IMR-90 (cell line): ENCODE results near the gene KLHL17.

Experiments
- BHLHE40 ChIP-seq: fragments of 150-350 bp; IDR thresholded peaks from 2 replicates; pipeline ENCODE4 v1.6.1; 2016; ENCODE audit warnings: mild to moderate bottlenecking, low read depth, low read length
- FOS ChIP-seq: fragments of 150-350 bp; IDR thresholded peaks from 2 replicates; pipeline ENCODE4 v1.6.1; 2016; ENCODE audit warnings: low read depth, low read length
- MAFK ChIP-seq: IDR thresholded peaks from 2 replicates; pipeline ENCODE4 v1.6.1; 2012; ENCODE audit warnings: low read depth, low read length, improper control_type of control experiment
- POLR2A ChIP-seq: IDR thresholded peaks from 2 replicates; pipeline ENCODE4 v1.6.1; 2012; ENCODE audit warnings: mild to moderate bottlenecking, low read depth, low read length
- RFX5 ChIP-seq: IDR thresholded peaks from 2 replicates; pipeline ENCODE4 v1.8.0; 2012; ENCODE audit warnings: low read depth, mild to moderate bottlenecking, low read length, moderate library complexity
- TF ChIP-seq, protein P1 (sequence below): conservative IDR thresholded peaks from 2 replicates; pipeline ENCODE4 v1.5.1; 2012; ENCODE audit warnings: mild to moderate bottlenecking, low read depth, low read length, improper control_type of control experiment
- TF ChIP-seq, protein P2 (sequence below): fragments of 150-350 bp; IDR thresholded peaks from 2 replicates; pipeline ENCODE4 v1.6.1; 2016; ENCODE audit warnings: low read depth, mild to moderate bottlenecking, low read length, moderate library complexity, borderline replicate concordance

DNA sequence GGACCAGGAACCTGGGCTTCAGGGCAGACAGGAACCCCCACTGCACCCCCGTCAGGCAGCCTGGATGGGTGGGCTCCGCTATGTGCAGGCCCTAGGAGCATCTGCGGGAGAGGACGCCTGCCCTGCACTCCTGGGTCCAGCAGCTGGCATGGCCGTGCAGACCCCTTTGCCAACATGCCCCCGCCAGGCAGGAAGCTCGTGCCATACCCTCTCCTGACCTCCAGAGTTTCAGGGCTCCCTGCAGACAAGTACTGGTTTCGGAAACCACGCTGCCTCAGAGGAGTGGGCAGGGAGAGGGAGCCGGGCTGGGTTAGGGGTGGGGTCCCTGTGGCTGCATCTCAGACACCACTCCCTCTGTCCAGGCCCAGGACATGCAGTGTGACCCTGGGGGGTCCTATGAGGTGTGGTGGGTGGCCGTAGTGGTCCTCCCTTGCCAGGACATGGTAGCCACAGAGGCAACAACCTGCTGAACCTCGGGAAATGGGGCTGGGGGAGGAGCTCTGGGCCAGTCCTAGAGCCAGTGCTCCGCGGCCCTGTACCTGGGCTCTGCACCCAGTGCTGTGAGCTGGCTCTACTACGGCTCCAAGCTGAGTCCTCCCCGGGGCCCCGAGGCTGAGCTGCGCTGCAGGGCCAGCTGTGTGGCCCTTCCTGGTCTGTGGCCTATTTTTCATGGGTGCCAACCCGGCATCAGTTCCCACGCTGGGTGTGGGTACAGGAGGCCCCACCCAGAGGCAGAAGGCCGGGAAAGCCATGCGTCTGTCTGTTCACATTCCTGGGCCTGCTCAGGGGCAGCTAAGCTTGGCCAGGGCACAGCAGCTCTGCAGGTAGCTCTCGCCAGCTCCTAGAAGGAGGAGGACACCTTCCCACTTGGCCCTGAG lies 7.3 kb downstream of the KLHL17 start:
- TF ChIP-seq, protein P1, sequence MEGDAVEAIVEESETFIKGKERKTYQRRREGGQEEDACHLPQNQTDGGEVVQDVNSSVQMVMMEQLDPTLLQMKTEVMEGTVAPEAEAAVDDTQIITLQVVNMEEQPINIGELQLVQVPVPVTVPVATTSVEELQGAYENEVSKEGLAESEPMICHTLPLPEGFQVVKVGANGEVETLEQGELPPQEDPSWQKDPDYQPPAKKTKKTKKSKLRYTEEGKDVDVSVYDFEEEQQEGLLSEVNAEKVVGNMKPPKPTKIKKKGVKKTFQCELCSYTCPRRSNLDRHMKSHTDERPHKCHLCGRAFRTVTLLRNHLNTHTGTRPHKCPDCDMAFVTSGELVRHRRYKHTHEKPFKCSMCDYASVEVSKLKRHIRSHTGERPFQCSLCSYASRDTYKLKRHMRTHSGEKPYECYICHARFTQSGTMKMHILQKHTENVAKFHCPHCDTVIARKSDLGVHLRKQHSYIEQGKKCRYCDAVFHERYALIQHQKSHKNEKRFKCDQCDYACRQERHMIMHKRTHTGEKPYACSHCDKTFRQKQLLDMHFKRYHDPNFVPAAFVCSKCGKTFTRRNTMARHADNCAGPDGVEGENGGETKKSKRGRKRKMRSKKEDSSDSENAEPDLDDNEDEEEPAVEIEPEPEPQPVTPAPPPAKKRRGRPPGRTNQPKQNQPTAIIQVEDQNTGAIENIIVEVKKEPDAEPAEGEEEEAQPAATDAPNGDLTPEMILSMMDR = no peak
- TF ChIP-seq FOS (no peak), POLR2A (no peak), MAFK (no peak), BHLHE40 (no peak), RFX5 (no peak)
- TF ChIP-seq, protein P2, sequence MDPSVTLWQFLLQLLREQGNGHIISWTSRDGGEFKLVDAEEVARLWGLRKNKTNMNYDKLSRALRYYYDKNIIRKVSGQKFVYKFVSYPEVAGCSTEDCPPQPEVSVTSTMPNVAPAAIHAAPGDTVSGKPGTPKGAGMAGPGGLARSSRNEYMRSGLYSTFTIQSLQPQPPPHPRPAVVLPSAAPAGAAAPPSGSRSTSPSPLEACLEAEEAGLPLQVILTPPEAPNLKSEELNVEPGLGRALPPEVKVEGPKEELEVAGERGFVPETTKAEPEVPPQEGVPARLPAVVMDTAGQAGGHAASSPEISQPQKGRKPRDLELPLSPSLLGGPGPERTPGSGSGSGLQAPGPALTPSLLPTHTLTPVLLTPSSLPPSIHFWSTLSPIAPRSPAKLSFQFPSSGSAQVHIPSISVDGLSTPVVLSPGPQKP = no peak
